ENCODE data around the gene TP53BP1.

The TP53BP1 gene

DNA sequence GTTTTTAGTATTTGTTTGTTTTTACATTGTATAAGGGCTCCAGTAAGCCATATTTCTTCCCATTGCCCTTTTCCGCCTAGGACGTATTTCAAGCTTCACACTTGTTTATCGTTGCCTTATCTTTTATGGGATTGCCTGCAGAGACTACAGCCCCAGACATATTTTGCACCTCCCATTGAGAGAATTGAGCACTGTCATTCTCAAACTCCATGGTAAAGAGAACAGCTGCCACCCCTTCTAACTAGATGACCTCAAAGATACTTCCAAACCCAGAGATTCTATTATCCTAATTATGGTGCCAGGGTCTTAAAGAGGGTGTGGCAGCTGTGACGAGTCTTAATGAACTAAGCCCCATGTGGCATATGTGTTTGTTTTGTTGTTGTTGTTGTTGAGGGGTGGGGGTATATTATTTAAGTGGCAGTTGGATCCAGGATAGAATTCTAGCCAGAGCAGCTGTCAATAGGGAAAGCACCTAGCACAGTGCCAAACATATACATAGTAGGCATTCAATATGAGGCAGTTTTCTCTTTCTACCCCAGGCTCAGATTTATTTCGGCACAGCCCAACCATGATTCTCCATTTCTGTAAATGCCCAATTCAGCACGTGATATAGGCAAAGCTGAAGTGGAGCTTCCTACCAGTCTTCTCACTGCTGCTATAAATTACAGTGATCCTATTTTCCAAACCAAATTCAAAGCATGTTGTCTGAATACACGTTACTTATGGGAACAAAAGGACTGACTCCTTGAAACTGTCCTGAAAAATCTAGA, 932 bp upstream of the TP53BP1 start:
- in situ Hi-C loops (cut with HindIII; ENCODE audit: low sequenced_read_pairs): no loop called here

DNA sequence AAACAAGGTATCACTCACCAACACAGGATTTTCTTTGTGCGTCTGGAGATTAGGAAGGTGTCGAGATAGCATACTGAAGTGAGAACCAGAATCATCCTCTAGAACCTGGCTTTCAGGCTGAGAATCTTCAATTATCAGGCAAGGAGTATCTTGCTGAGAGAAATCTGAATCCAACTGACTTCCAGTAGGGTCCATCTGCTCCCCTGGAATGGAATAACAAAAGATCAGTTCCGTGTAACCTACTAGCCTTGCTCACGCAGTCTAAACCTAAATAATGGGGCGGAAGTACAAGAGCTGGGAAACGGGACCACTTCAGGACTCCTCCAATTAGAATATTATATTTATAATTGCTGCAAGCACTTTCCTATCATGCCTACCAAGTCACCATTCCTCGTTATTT, 690 bp downstream of the TP53BP1 start:
- in situ Hi-C loops (cut with HindIII; ENCODE audit: low sequenced_read_pairs): no loop called here

DNA sequence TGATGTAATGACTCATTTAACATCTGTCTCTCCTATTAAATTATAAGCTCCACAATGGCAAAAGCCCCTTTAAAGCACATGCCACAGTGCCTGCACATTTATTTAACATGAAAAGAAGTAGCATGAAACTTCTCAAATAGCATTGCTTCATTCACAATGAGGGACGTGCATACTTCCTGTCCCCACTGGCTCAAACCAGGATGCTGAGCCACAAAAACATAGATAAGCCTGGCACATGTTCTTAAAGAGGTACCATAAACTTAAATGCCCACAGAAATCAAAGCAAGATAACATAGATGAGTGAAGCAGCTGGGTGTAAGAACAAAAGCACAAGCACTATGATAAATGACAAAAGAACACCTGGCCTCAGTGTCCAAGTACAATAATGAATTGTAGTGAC, 3.8 kb downstream of the TP53BP1 start:
- in situ Hi-C loops (cut with HindIII; ENCODE audit: low sequenced_read_pairs): no loop called here

DNA sequence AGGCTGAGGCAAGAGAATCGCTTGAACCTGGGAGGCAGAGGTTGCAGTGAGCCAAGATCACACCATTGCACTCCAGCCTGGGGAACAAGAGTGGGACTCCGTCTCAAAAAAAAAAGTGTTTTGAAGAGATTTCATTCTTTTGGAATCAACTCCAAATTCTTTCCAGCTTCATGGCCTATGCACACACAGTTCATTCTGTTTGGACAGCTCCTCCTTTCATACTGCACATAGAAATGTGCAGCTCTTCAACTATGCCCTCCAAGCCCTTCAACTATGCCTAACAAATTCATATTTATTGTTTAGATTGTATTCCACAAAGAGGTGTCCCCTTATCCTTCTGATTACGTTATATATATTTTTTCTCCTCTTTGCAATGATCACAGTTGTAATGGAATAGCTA, 4.2 kb downstream of the TP53BP1 start:
- in situ Hi-C loops (cut with HindIII; ENCODE audit: low sequenced_read_pairs): no loop called here

DNA sequence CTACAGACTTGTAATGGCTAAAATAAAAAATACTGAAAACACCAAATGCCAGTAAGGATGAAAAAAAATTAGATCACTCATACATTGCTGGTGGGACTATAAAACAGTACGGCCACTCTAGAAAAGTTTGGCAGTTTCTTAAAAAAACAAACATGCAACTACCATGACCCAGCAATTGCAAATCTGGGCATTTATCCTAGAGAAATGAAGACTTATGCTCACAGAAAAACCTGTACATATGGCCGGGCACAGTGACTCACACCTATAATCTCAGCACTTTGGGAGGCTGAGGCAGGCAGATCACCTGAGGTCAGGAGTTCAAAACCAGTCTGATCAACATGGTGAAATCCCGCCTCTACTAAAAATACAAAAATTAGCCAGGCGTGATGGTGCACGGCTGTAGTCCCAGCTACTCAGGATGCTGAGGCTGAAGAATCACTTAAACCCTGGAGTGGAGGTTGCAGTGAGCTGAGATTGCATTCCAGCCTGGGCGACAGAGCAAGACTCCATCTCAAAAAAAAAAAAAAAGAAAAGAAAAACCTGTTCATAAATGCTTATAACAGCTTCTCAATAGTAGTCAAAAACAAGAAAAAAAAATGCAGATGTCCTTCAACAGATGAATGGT, 5.6 kb downstream of the TP53BP1 start:
- in situ Hi-C loops (cut with HindIII; ENCODE audit: low sequenced_read_pairs): no loop called here

DNA sequence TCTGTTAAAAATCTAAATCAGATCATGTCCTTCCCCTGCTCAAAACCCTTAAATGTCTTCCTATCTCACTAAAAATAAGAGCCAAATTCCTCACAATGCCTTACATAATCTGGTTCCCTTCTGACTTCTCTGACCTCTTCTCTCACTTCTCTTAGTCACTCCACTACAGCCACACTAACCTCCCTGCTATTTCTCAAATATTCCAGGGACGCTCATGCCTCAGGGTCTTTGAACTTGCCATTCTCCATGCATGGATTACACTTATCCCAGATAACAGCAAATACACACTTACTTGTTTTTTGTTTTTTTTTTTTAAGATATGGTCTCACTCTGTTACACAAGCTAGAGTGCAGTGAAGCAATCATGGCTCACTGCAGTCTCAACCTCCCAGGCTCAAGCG, 8.5 kb downstream of the TP53BP1 start:
- in situ Hi-C loops (cut with HindIII; ENCODE audit: low sequenced_read_pairs): no loop called here

DNA sequence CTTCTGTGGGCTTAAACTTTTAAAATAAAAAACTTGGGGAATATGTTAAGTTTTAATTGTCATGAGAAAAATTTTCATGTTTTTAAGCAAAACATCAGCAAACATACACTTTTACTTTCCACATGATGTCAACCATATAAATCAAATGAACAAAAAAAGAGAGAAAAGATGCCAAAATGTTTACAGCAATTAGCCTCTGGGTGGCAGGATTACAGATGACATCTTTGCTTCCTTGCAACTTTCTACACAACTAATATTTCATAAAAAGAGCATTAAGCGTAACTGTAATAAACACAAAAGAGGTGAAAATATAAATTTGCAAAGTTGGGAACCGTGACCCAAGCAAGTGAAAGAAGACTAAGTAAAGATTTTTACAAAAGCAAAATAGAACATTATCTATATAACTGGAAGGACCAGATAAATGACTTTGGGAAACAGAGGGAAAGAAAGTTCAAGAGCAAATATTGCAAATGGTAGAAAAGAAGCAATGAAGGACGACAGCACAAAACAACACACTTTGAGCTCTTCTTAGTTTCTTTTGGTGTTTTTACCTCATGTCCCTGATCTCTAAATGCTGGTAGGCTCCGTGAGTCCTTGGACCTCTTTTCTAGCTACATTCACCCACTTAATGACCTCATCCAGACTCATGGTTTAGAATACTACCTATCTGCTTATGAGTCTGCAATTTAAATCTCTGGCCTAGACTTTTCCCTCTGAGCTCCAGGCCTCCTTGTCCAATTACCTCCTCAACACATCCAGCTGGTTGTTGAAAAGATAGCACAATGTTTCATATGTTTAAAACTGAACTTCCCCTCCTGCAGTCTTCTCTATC, 9.4 kb downstream of the TP53BP1 start:
- in situ Hi-C loops (cut with HindIII; ENCODE audit: low sequenced_read_pairs): no loop called here

DNA sequence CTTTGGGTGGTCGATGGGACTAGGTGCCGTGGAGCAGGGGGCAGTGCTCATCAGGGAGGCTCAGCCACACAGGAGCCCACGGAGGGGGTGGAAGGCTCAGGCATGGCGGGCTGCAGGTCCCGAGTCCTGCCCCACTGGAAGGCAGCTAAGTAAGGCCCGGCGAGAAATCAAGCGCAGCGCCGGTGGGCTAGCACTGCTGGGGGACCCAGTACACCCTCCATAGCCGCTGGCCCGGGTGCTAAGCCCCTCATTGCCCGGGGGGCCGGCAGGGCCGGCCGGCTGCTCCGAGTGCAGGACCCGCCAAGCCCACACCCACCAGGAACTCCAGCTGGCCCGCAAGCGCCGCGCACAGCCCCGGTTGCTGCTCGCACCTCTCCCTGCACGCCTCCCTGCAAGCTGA, 19.1 kb downstream of the TP53BP1 start:
- in situ Hi-C loops (cut with HindIII; ENCODE audit: low sequenced_read_pairs): no loop called here

DNA sequence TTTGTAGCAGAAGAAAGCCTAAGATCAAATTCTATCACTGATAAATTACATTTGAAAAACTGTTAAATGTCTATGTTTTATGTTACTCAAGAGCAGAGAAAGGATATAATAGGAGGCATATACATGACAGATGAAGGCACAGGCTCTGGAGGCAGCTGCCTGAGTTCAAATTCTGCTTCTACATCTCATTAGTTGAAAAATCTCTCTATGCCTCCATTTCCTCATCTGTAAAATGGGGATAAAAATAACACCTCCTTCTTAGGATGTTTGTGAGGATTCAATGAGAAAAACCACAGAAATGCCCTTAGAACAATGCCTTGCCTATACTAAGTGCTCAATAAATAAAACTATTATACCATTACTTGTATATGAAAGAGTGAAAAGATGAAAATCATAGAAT, 21.0 kb downstream of the TP53BP1 start:
- in situ Hi-C loops (cut with HindIII; ENCODE audit: low sequenced_read_pairs): no loop called here

DNA sequence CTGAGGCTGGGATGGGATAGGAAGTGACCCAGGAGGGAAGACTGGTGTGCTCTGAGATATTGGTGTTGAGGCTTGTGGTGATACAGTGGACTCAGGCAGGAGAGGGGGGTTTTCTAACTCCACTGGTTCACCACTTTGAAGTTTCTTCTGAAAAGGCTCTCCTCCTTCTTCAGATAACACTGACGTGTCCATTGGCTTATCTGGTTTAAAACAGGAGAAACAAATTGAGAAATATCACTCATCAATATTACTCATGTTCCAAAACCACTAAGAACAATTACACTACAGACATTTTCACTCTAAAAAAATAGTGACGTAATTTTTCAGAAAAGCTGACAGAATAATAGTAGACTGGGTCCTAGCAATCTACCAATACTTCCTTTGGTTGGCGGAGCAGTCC, 23.1 kb downstream of the TP53BP1 start:
- in situ Hi-C loops (cut with HindIII; ENCODE audit: low sequenced_read_pairs): no loop called here

DNA sequence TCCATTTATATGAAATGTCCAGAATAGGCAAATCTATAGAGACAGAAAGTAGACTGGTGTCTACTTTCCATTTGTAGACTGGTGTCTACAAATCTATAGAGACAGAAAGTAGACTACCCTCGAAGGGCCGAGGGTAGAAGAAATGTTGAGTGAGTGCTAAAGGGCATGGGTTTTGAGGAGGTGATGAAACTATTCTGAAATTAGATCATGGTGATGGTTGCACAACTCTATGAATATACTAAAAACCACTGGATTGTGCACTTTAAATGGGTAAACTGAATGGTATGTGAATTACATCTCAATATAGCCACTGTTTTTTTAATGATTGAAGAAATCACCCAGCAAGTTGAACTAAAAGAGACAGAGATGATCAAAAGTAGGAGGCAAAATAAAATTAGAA, 27.9 kb downstream of the TP53BP1 start:
- in situ Hi-C loops (cut with HindIII; ENCODE audit: low sequenced_read_pairs): no loop called here

DNA sequence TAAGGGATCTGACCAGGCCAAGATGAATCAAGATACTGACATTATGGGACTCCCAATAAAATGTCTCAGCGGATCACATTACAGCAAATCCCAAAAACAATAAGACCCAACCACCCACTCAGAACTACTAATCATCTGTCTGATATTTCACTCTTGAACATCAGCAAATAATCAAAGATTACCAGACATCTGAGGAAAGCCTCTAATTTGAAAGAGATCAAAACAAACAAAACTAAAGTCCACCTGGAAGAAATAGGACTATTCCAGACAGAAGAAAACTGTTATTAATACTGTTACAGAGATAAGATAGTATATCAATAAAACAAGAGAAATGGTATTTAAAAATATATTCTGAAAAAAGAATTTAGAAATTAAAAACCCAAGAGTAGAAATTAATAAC, 29.0 kb downstream of the TP53BP1 start:
- in situ Hi-C loops (cut with HindIII; ENCODE audit: low sequenced_read_pairs): no loop called here

DNA sequence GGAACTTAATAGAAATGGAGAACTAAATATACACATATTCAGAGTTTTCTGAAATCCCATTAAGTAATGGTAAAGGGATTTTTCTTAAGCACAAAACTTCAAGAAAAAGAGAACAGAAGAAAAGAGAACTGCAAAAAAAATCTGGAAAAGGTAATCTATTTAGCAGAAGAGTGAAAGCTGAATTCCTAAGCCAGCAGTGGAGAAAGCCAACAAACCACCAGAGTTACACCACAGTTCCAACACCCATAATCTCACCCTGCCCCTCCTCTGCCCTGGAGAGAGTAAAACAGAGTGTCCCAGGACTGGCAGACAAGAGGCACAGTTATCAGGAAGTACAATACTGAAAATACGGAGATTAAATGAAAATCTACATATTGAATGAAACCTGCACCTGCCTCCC, 29.4 kb downstream of the TP53BP1 start:
- in situ Hi-C loops (cut with HindIII; ENCODE audit: low sequenced_read_pairs): no loop called here

DNA sequence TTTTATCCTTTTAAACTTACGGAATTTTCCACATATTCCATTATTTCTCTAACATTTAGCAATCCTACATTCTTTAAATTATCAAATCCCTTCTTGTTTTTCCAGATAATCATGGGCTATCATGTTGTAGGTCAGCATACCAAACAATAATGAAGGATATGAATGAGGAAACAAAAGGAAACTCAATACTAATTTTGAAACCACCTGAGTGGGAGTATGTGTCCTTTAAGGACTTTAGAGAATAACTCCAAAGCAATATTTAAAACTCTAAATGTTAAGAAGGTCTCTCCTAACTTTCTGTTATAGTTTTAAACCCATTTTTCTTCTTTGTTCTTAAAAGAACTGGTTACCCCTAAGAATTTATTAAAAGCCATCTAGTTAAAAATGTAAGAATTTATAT, 43.0 kb downstream of the TP53BP1 start:
- in situ Hi-C loops (cut with HindIII; ENCODE audit: low sequenced_read_pairs): no loop called here

DNA sequence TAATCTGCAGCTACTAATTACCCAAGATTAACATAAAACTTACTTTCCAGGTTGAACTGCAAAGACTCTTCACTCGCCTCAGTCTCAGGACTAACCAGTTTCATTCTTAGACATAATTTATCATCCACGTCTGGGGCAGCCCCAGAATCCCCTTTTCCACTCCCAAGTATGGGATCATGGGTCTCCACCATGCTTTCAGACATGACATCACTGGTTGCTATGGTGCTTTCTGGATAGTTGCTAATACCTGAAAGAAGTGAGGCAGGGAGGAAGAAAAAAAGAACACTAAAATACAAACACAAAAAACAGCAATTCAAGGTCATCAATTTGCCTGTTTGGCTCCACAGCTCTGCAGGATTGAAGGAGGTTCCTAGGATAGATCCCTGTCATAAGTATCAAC, 46.6 kb downstream of the TP53BP1 start:
- in situ Hi-C loops (cut with HindIII; ENCODE audit: low sequenced_read_pairs): no loop called here

DNA sequence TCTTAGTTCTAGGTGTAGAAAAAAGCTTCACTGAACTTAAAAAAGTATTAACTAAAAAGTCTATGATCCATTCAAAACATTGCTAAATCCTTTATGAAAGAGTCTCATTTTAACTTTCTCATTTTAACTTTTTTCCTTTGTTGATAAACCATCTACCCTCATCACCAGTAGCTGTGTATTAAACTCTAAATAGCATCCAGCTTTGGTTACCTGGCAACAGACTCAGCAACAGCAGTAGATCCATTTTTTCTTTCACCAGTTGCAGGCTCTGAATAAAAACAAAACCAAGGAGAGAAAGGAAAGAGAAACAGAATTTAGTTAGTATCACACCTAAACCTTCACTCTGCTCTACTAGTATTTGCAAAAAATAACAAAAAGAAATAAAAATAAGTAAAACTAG, 51.6 kb downstream of the TP53BP1 start:
- in situ Hi-C loops (cut with HindIII; ENCODE audit: low sequenced_read_pairs): no loop called here

DNA sequence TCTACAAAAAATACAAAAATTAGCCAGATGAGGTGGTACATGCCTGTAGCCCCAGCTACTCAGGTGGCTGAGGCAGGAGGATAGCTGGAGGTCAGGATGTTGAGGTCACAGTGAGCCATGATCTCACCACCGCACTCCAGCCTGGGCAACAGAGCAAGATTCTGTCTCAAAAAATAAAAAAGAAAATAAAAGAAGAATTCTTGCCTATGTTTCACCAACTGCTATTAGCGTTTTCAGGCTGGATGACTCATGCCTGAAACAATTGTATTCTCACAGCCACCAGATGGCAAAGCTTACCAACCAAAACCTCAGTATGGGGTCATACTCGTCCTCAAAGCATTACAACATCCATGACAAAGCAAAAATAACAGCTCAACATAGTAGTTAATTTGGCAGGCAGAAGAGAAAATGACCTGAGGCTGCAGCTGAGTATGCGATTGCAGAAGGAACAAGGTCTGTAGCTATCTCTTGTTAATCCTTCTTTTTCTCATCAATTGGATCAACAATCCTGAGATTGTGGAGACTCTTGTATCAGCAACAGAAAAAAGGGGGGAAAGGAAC, 52.2 kb downstream of the TP53BP1 start:
- in situ Hi-C loops (cut with HindIII; ENCODE audit: low sequenced_read_pairs): no loop called here

DNA sequence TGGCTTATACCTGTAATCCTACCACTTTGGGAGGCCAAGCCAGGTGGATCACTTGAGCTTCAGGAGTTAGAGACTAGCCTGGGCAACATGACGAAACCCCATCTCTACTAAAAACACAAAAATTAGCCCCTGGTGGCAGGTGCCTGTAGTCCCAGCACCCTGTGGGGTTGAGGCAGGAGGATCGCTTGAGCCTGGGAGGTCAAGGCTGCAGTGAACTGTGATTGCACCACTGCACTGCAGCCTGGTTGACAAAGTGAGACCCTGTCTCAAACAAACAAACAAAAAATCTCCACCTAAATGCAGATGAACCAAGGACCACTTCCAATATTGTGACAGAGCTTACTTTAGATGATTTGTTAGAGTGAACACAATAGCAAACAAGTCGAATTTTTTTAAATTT, 53.7 kb downstream of the TP53BP1 start:
- in situ Hi-C loops (cut with HindIII; ENCODE audit: low sequenced_read_pairs): no loop called here

DNA sequence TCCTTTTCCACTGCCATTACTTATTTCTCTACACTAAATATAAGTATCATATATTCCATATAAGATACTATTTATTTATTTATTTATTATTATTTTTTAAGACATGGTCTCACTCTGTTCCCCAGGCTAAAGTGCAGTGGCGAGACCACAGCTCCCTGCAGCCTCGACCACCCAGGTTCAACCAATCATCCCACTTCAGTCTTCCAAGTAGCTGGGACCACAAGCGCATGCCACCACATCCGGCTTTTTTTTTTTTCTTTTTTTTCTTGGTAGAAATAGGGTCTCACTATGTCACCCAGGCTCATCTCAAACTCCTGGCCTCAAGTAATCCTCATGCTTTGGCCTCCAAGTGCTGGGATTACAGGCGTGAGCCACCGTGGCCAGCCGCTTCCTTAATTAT, 56.6 kb downstream of the TP53BP1 start:
- in situ Hi-C loops (cut with HindIII; ENCODE audit: low sequenced_read_pairs): no loop called here

DNA sequence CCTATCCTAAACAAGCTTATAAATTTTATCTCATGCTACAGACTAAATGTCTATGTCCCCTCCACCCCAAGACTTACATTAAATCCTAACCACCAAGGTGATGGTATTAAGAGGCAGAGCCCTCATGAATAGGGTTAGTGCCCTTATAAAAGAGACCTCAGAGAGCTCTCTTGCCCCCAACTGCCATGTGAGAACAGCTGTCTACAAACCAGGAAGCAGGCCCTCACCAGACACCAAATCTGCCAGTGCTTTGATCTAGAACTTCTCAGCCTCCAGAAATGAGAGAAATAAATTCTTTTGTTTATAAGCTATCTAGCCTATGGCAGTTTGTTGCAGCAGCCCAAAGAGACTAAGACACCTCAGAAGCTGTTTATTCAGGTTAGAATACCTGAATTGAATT, 58.5 kb downstream of the TP53BP1 start:
- in situ Hi-C loops (cut with HindIII; ENCODE audit: low sequenced_read_pairs): no loop called here

DNA sequence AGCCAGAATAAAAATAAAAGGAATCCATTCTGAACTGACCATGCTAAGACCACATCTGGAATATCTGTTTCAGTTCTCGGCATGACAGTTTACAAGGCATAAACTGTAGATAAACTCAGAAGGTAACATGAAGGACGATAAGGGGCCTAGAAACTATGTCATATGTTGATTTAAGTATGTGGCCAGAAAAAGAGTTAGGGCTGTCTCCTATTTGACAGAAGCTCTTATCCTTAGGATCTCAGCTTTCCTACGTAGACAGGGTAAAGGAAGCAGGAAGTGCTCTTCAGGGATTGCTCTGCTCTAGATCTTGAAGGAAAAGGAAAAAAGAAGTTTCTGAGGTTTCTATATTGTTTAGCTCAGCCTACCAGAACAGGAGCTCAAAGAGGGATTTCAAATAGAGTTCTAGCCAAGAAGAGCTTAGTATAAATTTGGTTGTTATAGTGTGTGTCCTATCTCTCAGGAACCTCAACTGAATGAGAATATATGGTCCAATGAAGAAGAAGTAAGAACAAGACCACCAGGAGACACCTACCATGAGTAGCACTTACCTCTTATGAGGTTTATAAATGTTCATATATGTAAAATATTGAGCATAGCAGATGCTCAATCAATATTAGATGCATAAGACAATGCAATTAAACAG, 59.2 kb downstream of the TP53BP1 start:
- in situ Hi-C loops (cut with HindIII; ENCODE audit: low sequenced_read_pairs): no loop called here

Data from endothelial cell of hepatic sinusoid (primary cell).